ENCODE results near the gene EXOC7.

EXOC7 gene

GRCh38 chr17:76120658-76121008 is 17.0 kb upstream of the EXOC7 start:
- no peak for DNase-seq (ENCODE audit: low read depth)

DNA sequence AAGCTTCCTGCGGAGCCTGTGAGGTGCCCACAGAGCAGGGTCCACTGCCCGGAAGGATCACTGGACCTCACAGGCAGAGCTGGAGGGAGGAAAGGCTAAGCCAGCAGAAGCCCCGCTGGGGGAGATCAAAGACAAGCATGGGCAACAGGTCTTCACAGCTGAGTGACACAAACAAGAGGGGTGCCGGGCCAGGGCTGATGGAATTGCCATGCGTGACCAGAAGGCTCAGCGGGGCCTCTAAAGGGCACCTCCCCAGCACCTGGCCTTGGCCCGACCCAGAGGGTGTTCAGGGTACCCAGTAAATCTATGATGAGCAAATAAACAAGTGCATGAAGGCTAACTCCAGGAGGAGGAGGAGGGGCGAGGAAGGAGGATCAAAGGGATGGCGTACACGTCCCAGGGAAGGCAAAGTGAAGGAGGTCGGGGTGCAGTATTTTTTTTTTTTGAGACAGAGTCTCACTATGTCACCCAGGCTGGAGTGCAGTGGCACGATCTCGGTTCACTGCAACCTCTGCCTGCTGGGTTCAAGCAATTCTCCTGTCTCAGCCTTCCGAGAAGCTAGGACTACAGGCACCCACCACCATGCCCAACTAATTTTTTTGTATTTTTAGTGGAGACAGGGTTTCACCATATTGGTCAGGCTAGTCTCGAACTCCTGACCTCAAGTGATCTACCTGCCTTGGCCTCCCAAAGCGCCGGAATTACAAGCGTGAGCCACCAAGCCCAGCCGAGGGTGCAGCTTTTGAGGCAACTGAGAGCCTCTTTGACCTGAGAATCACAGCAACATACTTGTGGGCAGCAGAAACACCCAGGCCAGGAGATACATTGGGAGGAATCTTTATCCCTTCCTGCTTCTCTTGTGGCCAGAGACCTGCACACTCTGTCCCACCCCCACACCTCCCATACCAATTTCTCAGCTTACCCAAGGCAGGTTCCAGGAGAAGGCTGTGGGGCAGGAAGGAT is 16.1 kb upstream of the EXOC7 start:
- DNase-seq (ENCODE audit: low read depth), result no peak

GRCh38 chr17:76115138-76115754 is 11.7 kb upstream of the EXOC7 start:
- DNase-seq (ENCODE audit: low read depth), result no peak

- DNase-seq (ENCODE audit: low read depth), result no peak
These were observed 8.4 kb upstream of the EXOC7 start for GRCh38 chr17:76111956-76112355.

DNA sequence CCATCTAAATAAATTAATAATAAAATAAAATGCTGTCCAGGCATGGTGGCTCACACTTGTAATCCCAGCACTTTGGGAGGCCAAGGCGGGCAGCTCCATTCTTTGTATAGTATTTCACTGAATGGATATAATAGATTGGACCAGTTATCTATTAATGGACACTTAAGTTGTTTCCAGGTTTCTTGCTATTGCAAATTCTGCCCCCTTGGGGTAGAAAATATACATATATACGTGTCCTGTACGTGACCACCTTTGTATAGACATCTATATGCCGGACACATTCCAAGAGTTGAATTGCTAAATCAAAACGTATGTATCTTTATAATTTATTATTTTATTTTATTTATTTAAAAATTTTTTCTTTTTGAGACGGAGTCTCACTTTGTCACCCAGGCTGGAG is 3.9 kb upstream of the EXOC7 start:
- no peak for DNase-seq (ENCODE audit: low read depth)

DNA sequence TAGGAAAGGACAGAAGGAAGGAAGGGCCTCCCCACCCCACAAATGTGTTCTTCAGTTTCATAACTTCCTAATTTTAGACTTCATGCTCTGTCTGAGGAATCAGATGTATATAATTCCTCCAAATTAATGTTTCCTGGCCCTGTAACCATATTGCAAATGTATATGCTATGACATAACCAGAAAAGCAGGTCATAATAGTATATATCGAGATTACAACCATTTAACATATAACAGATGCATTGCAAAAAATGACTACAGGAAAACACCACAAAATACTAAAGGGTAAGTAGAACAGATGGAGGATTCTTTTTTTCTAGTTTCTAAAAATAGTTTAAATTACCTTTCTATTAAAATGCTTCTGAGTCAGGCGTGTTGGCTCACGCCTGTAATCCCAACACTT is 3.1 kb upstream of the EXOC7 start:
- DNase-seq (ENCODE audit: low read depth), result no peak

GRCh38 chr17:76104896-76105231 is 1.3 kb upstream of the EXOC7 start:
- DNase-seq (ENCODE audit: low read depth), result no peak

DNA sequence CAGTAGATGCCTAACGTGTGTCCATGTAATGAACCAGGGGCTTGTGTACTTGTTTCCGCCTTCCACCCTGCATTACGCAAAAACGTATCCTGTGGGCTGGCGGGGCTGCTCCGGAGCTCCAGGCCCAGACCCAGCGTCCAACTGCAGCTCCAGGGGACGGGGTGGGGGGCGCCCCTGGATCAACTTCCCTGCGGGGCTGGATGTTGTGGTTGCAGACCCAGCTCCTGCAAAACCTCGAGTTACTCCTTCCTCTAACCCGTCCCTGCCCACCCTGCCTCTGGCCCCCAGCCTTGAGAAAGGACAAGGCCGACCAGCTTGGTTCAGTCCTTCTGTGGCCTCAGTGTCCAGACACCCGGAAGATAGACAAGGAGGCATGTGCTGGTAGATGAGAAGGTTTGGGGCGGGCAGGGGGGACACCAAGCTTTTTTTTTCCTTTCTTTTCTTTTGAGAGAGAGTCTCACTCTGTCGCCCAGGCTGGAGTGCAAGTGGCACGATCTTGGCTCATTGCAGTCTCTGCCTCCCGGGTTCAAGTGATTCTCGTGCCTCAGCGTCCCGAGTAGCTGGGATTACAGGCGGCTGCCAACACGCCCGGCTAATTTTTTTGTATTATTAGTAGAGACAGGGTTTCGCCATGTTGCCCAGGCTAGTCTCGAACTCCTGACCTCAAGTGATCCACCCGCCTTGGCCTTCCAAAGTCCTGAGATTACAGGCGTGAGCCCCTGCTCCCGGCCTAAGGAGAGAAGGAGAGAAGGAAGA is 731 bp upstream of the EXOC7 start:
- no peak for DNase-seq (ENCODE audit: low read depth)

DNA sequence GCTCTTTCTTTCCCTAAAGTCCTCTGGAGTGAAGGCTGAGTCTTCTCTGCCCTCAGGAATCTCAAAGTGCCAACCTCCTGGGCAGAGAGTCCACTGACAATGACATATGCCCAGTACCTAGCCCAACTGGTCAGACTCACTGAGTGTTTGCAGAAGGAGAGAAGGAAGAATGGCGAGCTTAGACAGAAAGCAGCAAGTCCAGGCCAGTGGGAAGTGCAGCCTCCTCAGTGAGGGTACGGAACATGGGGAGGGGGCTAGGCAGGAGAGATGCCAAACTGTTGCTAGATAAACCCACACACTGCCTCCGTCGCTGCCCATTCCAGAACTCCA is 678 bp downstream of the EXOC7 start:
- DNase-seq (ENCODE audit: low read depth), result no peak

DNA sequence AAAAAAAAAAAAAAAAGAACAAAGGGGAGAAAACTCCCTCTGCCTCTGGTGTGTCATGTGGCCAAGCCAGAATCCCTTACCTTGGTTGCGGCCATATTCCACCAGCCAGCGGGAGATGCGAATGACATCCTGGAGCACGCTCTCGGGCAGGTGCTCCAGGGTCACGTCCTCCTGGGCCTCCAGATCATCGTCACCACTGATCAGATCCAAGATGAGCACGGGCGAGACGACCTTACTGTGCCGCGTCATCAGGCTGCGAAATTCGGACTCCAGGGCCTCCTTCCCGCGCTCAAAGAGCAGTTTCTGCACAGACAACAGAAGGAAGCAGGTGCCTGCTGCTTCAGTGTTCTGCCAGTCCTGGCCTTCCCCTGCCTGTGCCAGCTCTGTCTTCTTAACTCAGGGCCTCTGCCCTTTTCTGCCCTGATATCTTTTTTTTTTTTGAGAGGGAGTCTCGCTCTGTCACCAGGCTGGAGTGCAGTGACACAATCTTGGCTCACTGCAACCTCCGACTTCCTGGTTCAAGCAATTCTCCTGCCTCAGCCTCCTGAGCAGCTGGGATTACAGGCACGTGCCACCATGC is 5.8 kb downstream of the EXOC7 start:
- no peak for DNase-seq (ENCODE audit: low read depth)

GRCh38 chr17:76095943-76096342 is 7.6 kb downstream of the EXOC7 start:
- no peak for DNase-seq (ENCODE audit: low read depth)

DNA sequence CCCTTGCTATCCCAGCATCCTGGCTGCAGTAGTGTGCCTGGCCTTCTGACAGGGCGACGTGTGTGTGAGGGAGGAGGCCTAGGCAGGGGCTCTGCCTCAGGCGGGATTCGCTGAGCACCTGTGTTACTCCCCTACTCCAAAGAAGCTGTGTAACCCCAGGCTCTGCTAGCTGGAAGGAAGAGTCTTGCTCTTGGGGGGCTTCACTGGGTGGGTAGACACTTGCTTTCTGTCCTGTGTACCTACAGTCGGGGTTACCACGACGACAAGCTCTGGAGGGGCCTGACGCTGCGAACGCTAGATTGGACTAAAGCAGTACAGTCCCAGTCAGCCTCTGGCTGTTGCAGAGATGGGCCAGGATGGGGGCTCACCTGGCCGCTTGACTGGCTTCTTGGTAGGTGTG is 9.5 kb downstream of the EXOC7 start:
- no peak for DNase-seq (ENCODE audit: low read depth)

- DNase-seq (ENCODE audit: low read depth), result no peak
These were observed 10.8 kb downstream of the EXOC7 start for GRCh38 chr17:76092526-76093413.

GRCh38 chr17:76091526-76092286 is 11.9 kb downstream of the EXOC7 start:
- DNase-seq (ENCODE audit: low read depth), result no peak

DNA sequence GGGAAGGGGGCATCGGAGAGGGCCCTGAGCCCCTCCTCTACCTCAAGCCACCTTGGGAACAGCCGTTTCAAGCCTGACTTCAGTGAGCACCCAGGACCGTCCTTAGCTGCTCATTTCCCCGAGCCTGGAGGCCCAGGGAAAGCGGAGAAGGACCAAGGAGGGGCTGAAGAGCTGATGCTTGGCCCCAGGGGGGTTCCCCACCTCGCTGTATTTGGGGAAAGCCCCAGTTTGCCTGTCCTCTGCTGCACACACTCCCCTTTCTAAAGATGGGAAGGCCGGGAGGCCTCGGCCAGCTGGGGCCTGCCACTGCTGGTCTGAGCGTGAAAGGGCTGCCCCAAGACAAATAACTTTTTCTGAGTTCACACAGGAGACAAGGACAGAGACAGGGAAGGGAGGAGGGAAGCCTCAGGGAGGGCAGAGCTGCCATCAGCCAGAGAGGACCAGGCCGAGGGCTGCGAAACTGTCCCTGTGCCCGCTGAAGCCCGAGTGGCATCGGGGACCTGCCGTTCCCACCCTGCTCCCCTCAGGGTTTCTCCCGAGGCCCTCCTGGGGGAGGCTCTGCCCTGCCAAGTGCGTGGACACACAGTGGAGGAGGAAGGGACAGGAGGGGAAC is 13.0 kb downstream of the EXOC7 start:
- DNase-seq (ENCODE audit: low read depth), result no peak

GRCh38 chr17:76089680-76090516 is 13.7 kb downstream of the EXOC7 start:
- no peak for DNase-seq (ENCODE audit: low read depth)

DNA sequence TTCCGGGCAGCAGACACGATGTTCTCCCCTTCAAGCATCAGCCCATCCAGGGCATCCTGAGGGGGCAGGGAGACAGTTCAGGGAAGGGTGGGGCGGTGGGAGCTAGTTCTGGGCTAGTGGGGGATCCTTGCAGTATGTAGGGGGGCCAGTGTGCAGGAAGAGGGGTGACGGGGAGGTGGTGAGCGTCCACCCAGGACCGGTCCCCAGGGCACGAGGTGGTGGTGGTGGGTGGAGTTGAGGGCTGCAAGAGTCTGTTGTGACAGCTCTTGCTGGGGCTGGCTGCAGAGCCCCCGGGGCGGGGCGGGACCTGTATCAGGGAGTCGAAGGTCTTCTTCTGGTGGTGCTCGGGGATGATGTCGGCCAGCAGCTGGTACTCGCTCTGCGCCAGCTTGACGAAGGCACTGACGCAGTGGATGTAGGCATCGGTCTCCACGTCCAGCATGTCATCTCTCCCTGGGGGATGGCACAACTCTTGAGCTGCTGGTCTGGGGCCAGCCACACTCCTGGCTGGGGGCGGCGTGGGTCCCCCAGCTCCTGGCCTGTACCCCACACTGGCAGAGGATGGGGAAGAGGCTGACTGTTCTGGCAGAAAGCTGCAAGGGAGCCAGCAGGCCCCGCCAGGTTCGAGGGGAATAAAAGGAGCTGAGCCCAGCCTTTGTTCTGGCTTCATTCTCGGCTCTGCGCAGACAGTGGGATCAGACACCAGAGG is 14.6 kb downstream of the EXOC7 start:
- DNase-seq (ENCODE audit: low read depth), result no peak

- DNase-seq (ENCODE audit: low read depth), result no peak
These were observed 15.3 kb downstream of the EXOC7 start for GRCh38 chr17:76088041-76088867.

Measured in activated T-cell treated with anti-CD3 and anti-CD28 coated beads for 24 hours (primary cell).